Adipocyte (in vitro differentiated cells): ENCODE results near the gene KRTAP5-5.
"Not testable (repeated sequence)": the region's sequence is repeated elsewhere in the genome, so short reads cannot be mapped to it uniquely, and the experiment has no call there.

Experiments used
- DNase-seq: peaks from one replicate; pipeline ENCODE4 v3.0.0-alpha.2; 2015; ENCODE audit warnings: low read depth
- H3K27me3 ChIP-seq: replicated peaks from 2 replicates; pipeline ENCODE4 v1.7.0; 2013; ENCODE audit warnings: mild to moderate bottlenecking, low read length, moderate library complexity; ENCODE audit not compliant: control insufficient read depth, insufficient read depth
- H3K36me3 ChIP-seq: 2 replicates; pipeline ENCODE4 v1.7.0; 2013; ENCODE audit warnings: low read length, mild to moderate bottlenecking, moderate library complexity; ENCODE audit not compliant: control insufficient read depth, insufficient read depth, severe bottlenecking
- H3K4me1 ChIP-seq: 2 replicates; pipeline ENCODE4 v1.7.0; 2013; ENCODE audit warnings: mild to moderate bottlenecking, low read length, moderate library complexity; ENCODE audit not compliant: control insufficient read depth, insufficient read depth
- H3K4me3 ChIP-seq: 2 replicates; pipeline ENCODE4 v1.7.0; 2013; ENCODE audit warnings: mild to moderate bottlenecking, low read length, moderate library complexity
- H3K9ac ChIP-seq: 2 replicates; pipeline ENCODE4 v1.7.0; 2013; ENCODE audit warnings: mild to moderate bottlenecking, low read length, moderate library complexity
- H3K9me3 ChIP-seq: 2 replicates; pipeline ENCODE4 v1.7.0; 2013; ENCODE audit warnings: mild to moderate bottlenecking, low read length, moderate library complexity; ENCODE audit not compliant: control insufficient read depth

Gene KRTAP5-5

GRCh38 chr11:1661454-1662269, 32.1 kb downstream of the KRTAP5-5 start:
- H3K27me3 ChIP-seq = peaks cover 18% of the 10 kb centered on the region
- not testable (repeated sequence) for H3K4me1 ChIP-seq, H3K4me3 ChIP-seq, H3K36me3 ChIP-seq, H3K9ac ChIP-seq, H3K9me3 ChIP-seq, DNase-seq

GRCh38 chr11:1662699-1663283, 33.2 kb downstream of the KRTAP5-5 start:
- H3K4me3 ChIP-seq, H3K9me3 ChIP-seq, H3K4me1 ChIP-seq, H3K36me3 ChIP-seq, H3K9ac ChIP-seq, DNase-seq: not testable (repeated sequence)
- H3K27me3 ChIP-seq = peaks cover 16% of the 10 kb centered on the region

- no peak for DNase-seq
- H3K9ac ChIP-seq = no peak overlapping the region
- H3K4me1 ChIP-seq = no peaks in the 10 kb centered on the region
- no peak overlapping the region for H3K4me3 ChIP-seq
- H3K9me3 ChIP-seq = no peaks in the 10 kb centered on the region
- H3K27me3 ChIP-seq = peaks cover 24% of the 10 kb centered on the region
- H3K36me3 ChIP-seq = no peaks in the 10 kb centered on the region
Observed at GRCh38 chr11:1665313-1665712, 35.7 kb downstream of the KRTAP5-5 start.

- Histone ChIP-seq H3K9ac (no peak overlapping the region), H3K36me3 (no peaks in the 10 kb centered on the region), H3K4me3 (no peak overlapping the region), H3K4me1 (no peaks in the 10 kb centered on the region), H3K9me3 (peaks cover 4% of the 10 kb centered on the region), H3K27me3 (peaks cover 39% of the 10 kb centered on the region)
- no peak for DNase-seq
Observed at GRCh38 chr11:1667121-1667850, 37.7 kb downstream of the KRTAP5-5 start.

GRCh38 chr11:1667906-1668305, 38.3 kb downstream of the KRTAP5-5 start:
- Histone ChIP-seq H3K27me3 (peaks cover 44% of the 10 kb centered on the region), H3K36me3 (no peaks in the 10 kb centered on the region)
- DNase-seq = no peak

GRCh38 chr11:1668911-1669473, 39.4 kb downstream of the KRTAP5-5 start:
- no peaks in the 10 kb centered on the region for H3K36me3 ChIP-seq
- no peak overlapping the region for H3K9ac ChIP-seq
- H3K4me1 ChIP-seq = no peaks in the 10 kb centered on the region
- DNase-seq = no peak
- H3K27me3 ChIP-seq = peaks cover 55% of the 10 kb centered on the region
- H3K4me3 ChIP-seq = no peak overlapping the region
- peaks cover 14% of the 10 kb centered on the region for H3K9me3 ChIP-seq

More at GRCh38 chr11:1667906-1668305, 38.3 kb downstream of the KRTAP5-5 start:
- peaks cover 10% of the 10 kb centered on the region for H3K9me3 ChIP-seq
- H3K9ac ChIP-seq = no peak overlapping the region
- no peak overlapping the region for H3K4me3 ChIP-seq
- H3K4me1 ChIP-seq = no peaks in the 10 kb centered on the region

GRCh38 chr11:1669546-1670218, 40.1 kb downstream of the KRTAP5-5 start:
- H3K36me3 ChIP-seq = no peaks in the 10 kb centered on the region
- H3K4me1 ChIP-seq = no peaks in the 10 kb centered on the region
- no peak overlapping the region for H3K4me3 ChIP-seq
- H3K27me3 ChIP-seq = peaks cover 62% of the 10 kb centered on the region
- peaks cover 14% of the 10 kb centered on the region for H3K9me3 ChIP-seq
- no peak overlapping the region for H3K9ac ChIP-seq
- no peak for DNase-seq

- not testable (repeated sequence) for H3K36me3 ChIP-seq, H3K4me1 ChIP-seq, H3K4me3 ChIP-seq, H3K9ac ChIP-seq, DNase-seq
- Histone ChIP-seq H3K27me3 (peaks cover 70% of the 10 kb centered on the region), H3K9me3 (peaks cover 14% of the 10 kb centered on the region)
Observed at GRCh38 chr11:1670457-1670856, 40.9 kb downstream of the KRTAP5-5 start.

GRCh38 chr11:1670905-1671371, 41.4 kb downstream of the KRTAP5-5 start:
- no peaks in the 10 kb centered on the region for H3K36me3 ChIP-seq
- DNase-seq = no peak
- H3K4me1 ChIP-seq = no peaks in the 10 kb centered on the region
- H3K9ac ChIP-seq = no peak overlapping the region
- H3K27me3 ChIP-seq = peaks cover 75% of the 10 kb centered on the region
- peaks cover 17% of the 10 kb centered on the region for H3K9me3 ChIP-seq
- H3K4me3 ChIP-seq = no peak overlapping the region

GRCh38 chr11:1671658-1672057, 42.1 kb downstream of the KRTAP5-5 start:
- H3K27me3 ChIP-seq = peaks cover 82% of the 10 kb centered on the region

More at GRCh38 chr11:1671658-1672057, 42.1 kb downstream of the KRTAP5-5 start:
- peaks cover 17% of the 10 kb centered on the region for H3K9me3 ChIP-seq
- H3K4me1 ChIP-seq = no peaks in the 10 kb centered on the region
- DNase-seq = no peak
- H3K4me3 ChIP-seq = no peak overlapping the region
- H3K9ac ChIP-seq = no peak overlapping the region
- no peaks in the 10 kb centered on the region for H3K36me3 ChIP-seq
